SU-DHL-6 (cell line): ENCODE data around the gene SENP2.

ENCODE experiments used
- H2AFZ ChIP-seq: fragments of 200-600 bp; sonication (generic); 2 replicates; pipeline ENCODE4 v1.6.1; 2014; ENCODE audit warnings: low read depth, mild to moderate bottlenecking, moderate library complexity, mixed read lengths, antibody characterized with exemption, low read length; ENCODE audit not compliant: severe bottlenecking
- H3F3A ChIP-seq: fragments of 200-600 bp; shearing (Covaris generic); 2 replicates; pipeline ENCODE4 v1.6.0; 2016; ENCODE audit warnings: antibody characterized with exemption, mild to moderate bottlenecking; ENCODE audit not compliant: insufficient read depth
- H3K27ac ChIP-seq: fragments of 200-600 bp; sonication (generic); 2 replicates; pipeline ENCODE4 v1.5.1; 2016; ENCODE audit warnings: low read depth, mild to moderate bottlenecking, low read length, moderate library complexity, mixed read lengths
- H3K27me3 ChIP-seq: fragments of 200-600 bp; sonication (generic), shearing (Covaris generic); 2 replicates; pipeline ENCODE4 v1.6.0; 2014; ENCODE audit warnings: mild to moderate bottlenecking, low read length
- H3K36me3 ChIP-seq: fragments of 200-600 bp; sonication (generic); 2 replicates; pipeline ENCODE4 v1.6.1; 2014; ENCODE audit warnings: mild to moderate bottlenecking, low read length, mixed read lengths
- H3K4me2 ChIP-seq: fragments of 300-600, 200-600 bp; shearing (Covaris generic), sonication (generic); 2 replicates; pipeline ENCODE4 v1.6.0; 2014; ENCODE audit warnings: low read length, low read depth, mild to moderate bottlenecking; ENCODE audit not compliant: poor library complexity, severe bottlenecking
- H3K4me3 ChIP-seq: fragments of 200-600 bp; sonication (generic); 2 replicates; pipeline ENCODE4 v1.5.1; 2014; ENCODE audit warnings: antibody characterized with exemption, low read length, mild to moderate bottlenecking, mixed read lengths; ENCODE audit not compliant: insufficient read depth, poor library complexity, severe bottlenecking
- H3K79me2 ChIP-seq: fragments of 200-600 bp; sonication (generic); 2 replicates; pipeline ENCODE4 v1.6.1; 2014; ENCODE audit warnings: mild to moderate bottlenecking, low read length, moderate library complexity; ENCODE audit not compliant: insufficient read depth
- H3K9ac ChIP-seq: fragments of 200-600 bp; sonication (generic); 2 replicates; pipeline ENCODE4 v1.7.0; 2014; ENCODE audit warnings: mild to moderate bottlenecking, low read length
- H3K9me2 ChIP-seq: fragments of 200-600 bp; sonication (generic); replicated peaks from 2 replicates; pipeline ENCODE4 v1.6.1; 2014; ENCODE audit warnings: low read length; ENCODE audit not compliant: insufficient read depth
- H3K9me3 ChIP-seq: fragments of 200-600 bp; sonication (generic); 2 replicates; pipeline ENCODE4 v1.6.1; 2014; ENCODE audit warnings: low read length, mixed read lengths; ENCODE audit not compliant: insufficient read depth
- H4K20me1 ChIP-seq: fragments of 200-600 bp; sonication (generic); 2 replicates; pipeline ENCODE4 v1.6.1; 2014; ENCODE audit warnings: low read depth, mild to moderate bottlenecking, antibody characterized with exemption, low read length, moderate library complexity, mixed read lengths
- CTCF ChIP-seq: fragments of 200-600 bp; sonication (generic); IDR thresholded peaks from one replicate; pipeline ENCODE4 v1.5.1; 2017; ENCODE audit warnings: antibody characterized with exemption, mild to moderate bottlenecking, low read length, moderate library complexity; ENCODE audit not compliant: insufficient read depth, poor library complexity, severe bottlenecking
- EZH2phosphoT487 ChIP-seq: fragments of 200-600 bp; sonication (generic), shearing (Covaris generic); conservative IDR thresholded peaks from 2 replicates; pipeline ENCODE4 v1.6.1; 2018; ENCODE audit warnings: mild to moderate bottlenecking, antibody characterized with exemption, low read length, moderate library complexity, mixed read lengths

The SENP2 gene

DNA sequence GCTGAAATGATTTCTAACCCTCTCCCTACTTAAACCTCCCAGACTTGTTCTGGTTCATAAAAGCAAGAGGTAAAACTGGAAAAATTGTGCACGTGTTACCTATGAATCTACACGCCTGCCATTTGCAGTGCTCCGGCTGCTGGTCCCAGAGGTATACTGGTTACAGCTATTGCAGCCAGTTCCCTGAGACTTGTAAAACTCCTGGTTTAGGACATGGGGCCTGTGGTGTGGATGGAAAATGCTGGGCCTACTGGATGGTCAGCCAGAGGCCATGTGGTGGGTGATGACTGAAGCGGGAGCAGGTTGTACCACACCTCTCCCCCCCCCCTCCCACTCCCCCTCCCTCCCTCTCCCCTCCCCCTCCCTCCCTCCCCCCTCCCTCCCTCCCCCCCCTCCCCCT lies 45.0 kb downstream of the SENP2 start:
- H3K36me3 ChIP-seq = 0 out of 2 replicates have a peak, but pooled peaks cover 1% of the 10 kb centered on the region
- no peaks in the 10 kb centered on the region for H4K20me1 ChIP-seq
- TF ChIP-seq CTCF (no peak), EZH2phosphoT487 (no peak)
- no peak overlapping the region for H2AFZ ChIP-seq
- no peaks in the 10 kb centered on the region for H3F3A ChIP-seq
- H3K4me2 ChIP-seq = no peak overlapping the region
- H3K9me3 ChIP-seq = no peaks in the 10 kb centered on the region
- no peak overlapping the region for H3K9ac ChIP-seq
- H3K4me3 ChIP-seq = no peak overlapping the region
- H3K27ac ChIP-seq = no peak overlapping the region
- H3K27me3 ChIP-seq = no peaks in the 10 kb centered on the region
- no peaks in the 10 kb centered on the region for H3K9me2 ChIP-seq
- no peaks in the 10 kb centered on the region for H3K79me2 ChIP-seq

- H4K20me1 ChIP-seq = no peaks in the 10 kb centered on the region
- H3F3A ChIP-seq = no peaks in the 10 kb centered on the region
- H3K9me2 ChIP-seq = no peaks in the 10 kb centered on the region
- H3K79me2 ChIP-seq = no peaks in the 10 kb centered on the region
- no peaks in the 10 kb centered on the region for H3K9me3 ChIP-seq
- H3K36me3 ChIP-seq = no peaks in the 10 kb centered on the region
- no peak overlapping the region for H3K4me3 ChIP-seq
- H3K4me2 ChIP-seq = no peak overlapping the region
- H3K27ac ChIP-seq = no peak overlapping the region
- H3K9ac ChIP-seq = no peak overlapping the region
- no peaks in the 10 kb centered on the region for H3K27me3 ChIP-seq
- TF ChIP-seq EZH2phosphoT487 (no peak), CTCF (no peak)
- H2AFZ ChIP-seq = no peak overlapping the region
Observed at GRCh38 chr3:185631508-185632206, 45.6 kb downstream of the SENP2 start.

DNA sequence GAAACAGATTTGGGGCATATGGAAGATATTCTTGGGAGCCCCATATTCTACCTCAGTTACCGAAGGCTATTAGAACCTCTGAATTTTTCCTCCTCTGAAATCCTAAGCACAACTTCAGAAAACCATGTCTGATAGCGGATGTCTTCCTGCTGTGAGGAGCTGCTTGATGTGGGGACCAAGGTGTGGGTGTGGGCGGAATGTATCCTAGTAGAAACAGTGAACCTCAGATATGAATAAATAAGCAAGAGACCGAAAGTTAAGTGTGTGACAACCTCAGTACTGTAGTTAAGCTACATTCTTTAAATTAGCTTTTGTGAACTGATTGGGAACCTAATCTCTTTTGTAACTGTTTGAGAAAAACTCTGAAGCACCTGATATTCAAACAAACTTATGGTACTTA lies 46.9 kb downstream of the SENP2 start:
- no peaks in the 10 kb centered on the region for H3K36me3 ChIP-seq
- no peaks in the 10 kb centered on the region for H3K79me2 ChIP-seq
- TF ChIP-seq CTCF (no peak), EZH2phosphoT487 (no peak)
- no peaks in the 10 kb centered on the region for H3K27me3 ChIP-seq
- no peak overlapping the region for H3K4me2 ChIP-seq
- no peaks in the 10 kb centered on the region for H4K20me1 ChIP-seq
- no peak overlapping the region for H2AFZ ChIP-seq
- no peaks in the 10 kb centered on the region for H3K9me2 ChIP-seq
- no peak overlapping the region for H3K9ac ChIP-seq
- H3F3A ChIP-seq = no peaks in the 10 kb centered on the region
- H3K27ac ChIP-seq = no peak overlapping the region
- H3K9me3 ChIP-seq = no peaks in the 10 kb centered on the region
- no peak overlapping the region for H3K4me3 ChIP-seq
